ENCODE results near the gene CCSER1.

DNA sequence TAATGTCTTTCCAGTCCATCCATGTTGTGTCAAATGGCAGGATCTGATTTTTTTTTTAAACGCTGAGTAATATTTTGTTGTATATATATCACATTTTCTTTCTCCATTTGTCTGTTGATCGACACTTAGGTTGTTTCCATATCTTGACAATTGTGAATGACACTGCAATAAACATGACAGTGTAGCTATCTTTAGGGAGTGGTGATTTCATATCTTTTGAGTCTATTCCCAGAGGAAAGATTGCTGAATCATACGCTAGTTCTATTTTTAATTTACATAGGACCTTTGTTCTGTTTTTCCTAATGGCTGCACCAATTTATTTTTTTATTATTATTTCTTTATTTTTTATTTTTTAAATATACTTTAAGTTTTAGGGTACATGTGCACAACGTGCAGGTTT is 470.7 kb downstream of the CCSER1 start:
- TF ChIP-seq EZH2 (IDR thresholded peaks at IDR 0.05; ENCODE audit: borderline replicate concordance, low read length), result no peak
- no peak for TF ChIP-seq CTCF (IDR thresholded peaks at IDR 0.05; ENCODE audit: low read length)

Measured in OCI-LY1 (cell line).